Measurements from ENCODE around the gene PGM3.

GRCh38 chr6:83216806-83217205, 23.7 kb upstream of the PGM3 start:
- TF ChIP-seq POLR2A (IDR thresholded peaks at IDR 0.05): no peak
- TF ChIP-seq, protein P1, sequence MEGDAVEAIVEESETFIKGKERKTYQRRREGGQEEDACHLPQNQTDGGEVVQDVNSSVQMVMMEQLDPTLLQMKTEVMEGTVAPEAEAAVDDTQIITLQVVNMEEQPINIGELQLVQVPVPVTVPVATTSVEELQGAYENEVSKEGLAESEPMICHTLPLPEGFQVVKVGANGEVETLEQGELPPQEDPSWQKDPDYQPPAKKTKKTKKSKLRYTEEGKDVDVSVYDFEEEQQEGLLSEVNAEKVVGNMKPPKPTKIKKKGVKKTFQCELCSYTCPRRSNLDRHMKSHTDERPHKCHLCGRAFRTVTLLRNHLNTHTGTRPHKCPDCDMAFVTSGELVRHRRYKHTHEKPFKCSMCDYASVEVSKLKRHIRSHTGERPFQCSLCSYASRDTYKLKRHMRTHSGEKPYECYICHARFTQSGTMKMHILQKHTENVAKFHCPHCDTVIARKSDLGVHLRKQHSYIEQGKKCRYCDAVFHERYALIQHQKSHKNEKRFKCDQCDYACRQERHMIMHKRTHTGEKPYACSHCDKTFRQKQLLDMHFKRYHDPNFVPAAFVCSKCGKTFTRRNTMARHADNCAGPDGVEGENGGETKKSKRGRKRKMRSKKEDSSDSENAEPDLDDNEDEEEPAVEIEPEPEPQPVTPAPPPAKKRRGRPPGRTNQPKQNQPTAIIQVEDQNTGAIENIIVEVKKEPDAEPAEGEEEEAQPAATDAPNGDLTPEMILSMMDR (IDR thresholded peaks at IDR 0.05): no peak
- no peak for TF ChIP-seq EP300 (IDR thresholded peaks at IDR 0.05)
